Dermis lymphatic vessel endothelial cell (primary cell): ENCODE results near the gene OR13C2. TPM values are rescaled to one million over a fixed set of nuclear protein-coding genes. Genes with fewer than 3 reads are reported as not detected.

ENCODE experiments used
- total RNA-seq: library from RNA; depleted of rRNA; stranded (reverse); fragments of >200 nt; gene quantifications from 2 replicates; pipeline ENCODE4 v1.2.1, GENCODE V29; 2014

The OR13C2 gene
- total RNA-seq, result not detected in 2 replicates

GRCh38 chr9:104605527-104605926 lies at the start of gene OR13C2:
TSS of gene OR13C2 (minus strand) at chr9:104605627. CDS start at chr9:104605627, 0 bp downstream.

GRCh38 chr9:104618104-104618503 lies 12.7 kb upstream of the OR13C2 start, which contains the start of gene OR13C9:
TSS of gene OR13C9 (minus strand) at chr9:104618204. CDS start at chr9:104618204, 0 bp downstream.

GRCh38 chr9:104599313-104599712 lies 6.1 kb downstream of the OR13C2 start, which contains the start of gene OR13C5:
TSS of gene OR13C5 (minus strand) at chr9:104599413. CDS start at chr9:104599413, 0 bp downstream.

GRCh38 chr9:104568868-104569267 lies 36.6 kb downstream of the OR13C2 start, which contains the start of gene OR13C8:
TSS of gene OR13C8 (plus strand) at chr9:104569168. CDS start at chr9:104569168, 0 bp downstream.

Other genes with a start within 250 kb of the OR13C2 start
- not detected in 2 replicates for gene OR13F1, start 101.4 kb downstream of the OR13C2 start, total RNA-seq
- not detected in 2 replicates for gene OR13C4, start 78.4 kb downstream of the OR13C2 start, total RNA-seq
- gene OR13C3, start 68.8 kb downstream of the OR13C2 start, total RNA-seq, result not detected in 2 replicates
- gene OR13C8, start 36.5 kb downstream of the OR13C2 start, total RNA-seq, result not detected in 2 replicates
- gene OR13C5, start 6.2 kb downstream of the OR13C2 start, total RNA-seq, result not detected in 2 replicates
- not detected in 2 replicates for gene OR13C9, start 12.6 kb upstream of the OR13C2 start, total RNA-seq
- not detected in 2 replicates for gene OR13D1, start 88.9 kb upstream of the OR13C2 start, total RNA-seq
- 51.5 and 52.4 TPM in 2 replicates for gene NIPSNAP3A, start 142.1 kb upstream of the OR13C2 start, total RNA-seq
- gene NIPSNAP3B, start 158.5 kb upstream of the OR13C2 start, total RNA-seq, result 0.11 and 0.60 TPM in 2 replicates